Activated CD8-positive, alpha-beta memory T cell treated with anti-CD3 and anti-CD28 coated beads, Interleukin-2, amount 50 U/mL, for 48 hours (primary cell): ENCODE results near the gene CCDC24.

ENCODE experiments used
- DNase-seq: peaks from one replicate; pipeline ENCODE4 v3.0.0-alpha.2; 2020

The CCDC24 gene

DNA sequence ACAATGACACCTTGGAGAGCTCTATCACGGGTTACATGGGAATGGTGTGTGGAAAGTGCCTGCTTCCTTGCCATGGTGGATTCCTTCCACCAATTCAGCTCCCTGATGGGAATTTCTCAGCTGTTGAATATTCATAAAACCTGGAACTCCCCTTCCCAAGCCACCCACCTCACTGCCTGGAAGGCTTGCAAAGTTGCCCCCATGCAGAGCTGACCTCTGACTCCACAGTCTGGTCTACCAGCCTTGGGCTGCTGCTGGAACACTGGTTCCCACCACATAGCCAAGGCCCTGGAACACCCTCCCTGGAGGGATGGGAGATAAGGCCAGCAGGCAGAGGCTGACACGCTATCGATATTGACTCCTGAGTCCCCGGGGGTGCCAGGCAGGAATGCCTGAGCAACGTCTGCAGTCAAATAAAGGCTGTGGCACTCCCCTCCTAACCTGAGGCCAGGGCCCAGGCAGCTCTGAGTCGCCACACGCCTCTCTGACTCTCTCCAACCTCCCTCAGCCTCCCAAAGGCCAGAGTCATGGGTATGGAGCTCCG, 8.8 kb downstream of the CCDC24 start:
- no peak for DNase-seq

DNA sequence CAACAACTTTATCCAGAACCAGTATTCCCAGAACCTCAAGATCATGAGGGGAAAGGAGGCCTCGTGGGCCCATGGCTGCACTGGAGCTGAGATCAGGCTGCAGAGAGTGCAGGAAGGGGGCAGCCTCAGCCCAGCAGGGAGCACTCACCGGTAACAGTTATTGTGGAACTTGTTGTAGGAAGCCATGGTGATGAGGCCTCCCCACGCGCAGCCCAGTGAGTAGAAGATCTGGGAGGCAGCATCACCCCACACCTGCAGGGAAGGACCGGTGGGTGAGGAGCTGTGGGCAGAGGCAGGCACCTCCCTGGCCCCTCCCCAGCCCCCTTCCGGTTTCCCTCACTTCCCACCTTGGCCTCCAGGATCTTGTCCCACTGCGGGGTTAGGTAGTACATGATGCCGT, 10.8 kb downstream of the CCDC24 start:
- DNase-seq = no peak

DNA sequence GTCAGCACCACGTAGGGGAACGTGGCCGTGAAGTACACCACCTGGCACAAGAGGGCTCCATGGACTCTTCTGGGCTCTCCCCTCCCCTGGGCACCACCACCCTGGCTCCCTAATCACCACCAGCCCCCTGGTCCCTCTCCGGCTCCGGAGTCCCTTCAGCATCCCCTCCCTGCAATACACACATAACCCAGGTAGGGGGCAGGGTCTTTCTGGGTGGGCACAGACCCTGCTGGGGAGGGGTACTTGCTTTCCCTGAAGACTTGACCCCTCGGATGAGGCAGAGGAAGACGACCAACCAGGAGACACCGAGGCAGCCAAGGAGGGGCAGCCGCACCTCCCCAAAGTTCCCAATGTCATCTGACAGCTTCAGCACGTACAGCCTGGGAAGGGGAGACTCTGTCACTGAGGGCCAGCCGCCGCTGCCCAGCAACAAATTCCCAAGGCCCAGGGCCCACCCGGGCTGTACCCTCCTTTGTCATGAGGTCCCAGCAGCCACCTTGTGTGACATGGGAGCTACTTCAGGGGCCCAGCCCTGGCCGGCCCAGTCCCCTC, 11.3 kb downstream of the CCDC24 start:
- no peak for DNase-seq

DNA sequence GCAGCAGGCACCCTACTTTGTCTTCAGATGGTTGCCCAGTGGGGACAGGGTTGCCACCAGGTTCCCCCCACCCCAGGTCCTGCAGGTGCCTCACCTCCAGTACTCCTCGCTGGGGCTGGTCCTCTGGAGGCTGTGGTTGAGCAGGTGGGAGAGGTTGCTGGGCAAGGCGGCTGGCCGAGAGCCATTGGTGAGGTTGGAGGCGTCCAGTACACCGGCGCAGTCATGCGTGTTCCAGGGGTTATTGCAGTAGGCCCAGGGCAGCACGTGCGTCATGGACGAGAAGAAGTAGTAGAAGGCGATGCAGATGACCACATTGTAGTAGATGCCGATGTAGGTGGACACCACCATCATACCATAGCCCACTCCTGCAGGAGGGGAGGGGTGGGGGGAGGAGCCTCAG, 16.9 kb downstream of the CCDC24 start:
- DNase-seq = no peak

DNA sequence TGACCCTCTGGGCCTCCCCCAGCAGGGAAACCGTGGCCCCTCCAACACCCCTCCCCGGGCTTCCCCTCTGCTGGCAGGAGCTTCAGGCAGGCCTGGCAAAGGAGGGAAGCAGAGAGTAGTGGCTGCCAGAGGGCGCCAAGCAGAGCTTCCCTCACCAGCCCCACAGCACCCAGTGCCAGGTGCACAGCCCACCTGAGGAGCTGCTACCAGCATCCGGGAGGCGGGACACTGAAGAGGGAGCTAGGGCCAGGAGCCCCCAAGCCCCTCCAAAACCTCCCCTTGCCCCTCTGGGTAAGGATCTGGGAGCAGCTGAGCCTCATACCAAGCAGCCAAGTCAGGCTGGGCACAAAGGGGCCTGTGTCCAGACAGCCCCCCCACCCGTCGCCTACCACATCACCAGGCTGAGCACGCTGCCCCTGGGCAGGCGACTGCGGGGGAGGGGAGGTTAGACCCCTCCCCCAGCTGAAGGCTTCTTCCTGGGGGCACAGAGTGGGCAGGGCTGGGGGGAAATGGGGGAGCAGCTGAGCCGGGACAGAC, 19.6 kb downstream of the CCDC24 start:
- DNase-seq = no peak

DNA sequence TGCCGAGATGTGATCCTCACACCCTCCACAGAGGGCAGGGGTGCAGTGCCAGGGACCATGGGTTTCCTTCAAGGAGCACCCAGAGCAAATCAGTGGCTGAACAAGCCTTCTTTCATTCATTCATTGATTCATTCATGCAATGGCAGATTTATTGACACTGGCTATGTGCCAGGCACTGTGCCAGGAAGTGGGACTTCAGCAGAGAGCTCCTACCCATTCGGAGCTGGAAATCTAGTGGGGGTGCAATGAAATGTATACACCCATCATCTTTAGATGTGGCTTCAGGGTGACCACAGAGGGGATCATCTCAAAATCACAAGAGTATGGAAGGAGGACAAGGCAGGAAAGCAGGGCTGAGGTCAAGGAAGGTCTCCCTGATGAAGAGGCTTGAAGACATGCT, 21.0 kb downstream of the CCDC24 start:
- DNase-seq = no peak

DNA sequence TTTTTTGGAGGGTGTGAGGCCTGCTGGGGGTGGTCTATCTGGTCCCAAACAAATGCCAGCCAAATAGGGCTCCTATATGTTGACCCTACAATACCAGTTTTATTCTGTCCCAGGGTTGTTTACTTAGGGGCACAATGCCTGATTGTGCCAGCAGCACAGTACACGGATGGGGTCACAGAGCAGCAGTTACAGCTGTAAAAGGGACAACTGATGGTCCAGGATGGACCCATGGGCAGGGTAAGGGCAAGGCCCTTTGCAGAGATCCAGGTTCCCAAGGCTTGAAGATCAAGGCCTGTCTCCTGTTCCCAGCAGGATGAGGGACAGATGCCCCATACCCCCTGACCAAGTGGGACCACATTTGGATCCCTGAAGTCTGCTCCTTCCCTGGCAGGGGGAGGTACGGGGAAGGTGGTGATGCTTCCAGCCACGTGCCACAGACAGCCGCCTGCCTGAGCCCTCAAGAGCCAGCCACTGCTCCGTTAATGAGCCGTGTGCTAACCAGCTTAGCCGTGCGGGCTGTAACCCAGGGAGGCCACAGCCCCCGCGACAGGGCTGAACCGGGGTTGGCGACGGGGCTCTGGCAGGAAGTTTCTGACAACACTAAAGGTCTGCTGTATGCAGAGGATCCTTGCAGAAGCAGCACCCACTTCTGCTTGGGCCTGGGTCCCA, 21.7 kb downstream of the CCDC24 start:
- DNase-seq = no peak

DNA sequence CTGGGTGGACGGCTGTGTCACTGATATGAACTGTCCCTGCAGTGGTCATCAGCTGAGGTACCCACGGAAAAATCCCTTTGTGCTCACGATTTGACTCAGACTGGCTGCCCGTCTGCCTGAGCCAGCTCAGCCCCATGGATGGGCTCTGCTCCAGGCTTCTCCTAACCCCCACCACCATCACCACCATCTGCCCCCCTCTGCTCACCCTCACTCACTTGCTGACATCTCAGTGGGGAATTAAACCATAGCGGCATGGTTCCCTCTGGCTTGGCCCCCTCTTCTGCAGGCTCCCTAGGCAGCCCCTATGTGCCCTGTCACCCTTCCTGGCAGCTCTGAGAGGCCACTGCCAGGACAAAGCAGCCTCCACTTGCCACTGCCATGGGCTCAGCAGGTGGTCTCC, 22.6 kb downstream of the CCDC24 start:
- DNase-seq = no peak

DNA sequence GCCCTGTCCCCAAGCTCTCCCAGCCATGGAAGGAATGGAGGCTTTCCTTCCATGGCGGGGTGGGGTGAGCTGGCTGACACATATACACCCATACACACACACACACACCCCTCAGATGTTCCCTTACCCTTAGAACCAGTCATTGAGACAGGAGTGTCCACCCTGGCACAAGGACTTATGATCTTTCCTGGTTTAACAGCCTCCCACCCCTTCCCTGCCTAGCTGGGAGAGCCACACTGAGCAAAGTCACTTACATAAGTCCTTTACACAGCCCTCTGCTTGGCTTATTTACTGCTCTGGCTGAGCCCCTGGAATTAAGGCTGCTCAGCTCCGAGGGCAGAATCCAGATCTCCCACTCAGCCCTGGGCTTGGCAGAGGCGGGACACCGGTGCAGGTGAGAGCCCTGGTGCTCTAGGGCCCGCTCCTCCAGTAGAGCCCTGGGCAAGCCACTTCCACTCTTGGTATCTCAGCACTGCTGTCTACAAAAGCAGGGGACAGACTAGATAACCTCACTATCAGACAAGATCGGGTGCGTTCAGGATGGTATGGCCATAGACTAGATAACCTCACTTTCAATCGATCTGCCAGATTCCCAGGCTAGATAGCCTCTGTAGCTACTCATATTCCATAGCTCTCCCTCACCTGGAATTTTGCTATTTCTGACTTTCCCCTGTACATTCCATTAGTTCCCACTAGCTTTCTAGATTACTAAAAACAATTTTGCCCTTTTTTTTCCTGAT, 23.1 kb downstream of the CCDC24 start:
- no peak for DNase-seq

DNA sequence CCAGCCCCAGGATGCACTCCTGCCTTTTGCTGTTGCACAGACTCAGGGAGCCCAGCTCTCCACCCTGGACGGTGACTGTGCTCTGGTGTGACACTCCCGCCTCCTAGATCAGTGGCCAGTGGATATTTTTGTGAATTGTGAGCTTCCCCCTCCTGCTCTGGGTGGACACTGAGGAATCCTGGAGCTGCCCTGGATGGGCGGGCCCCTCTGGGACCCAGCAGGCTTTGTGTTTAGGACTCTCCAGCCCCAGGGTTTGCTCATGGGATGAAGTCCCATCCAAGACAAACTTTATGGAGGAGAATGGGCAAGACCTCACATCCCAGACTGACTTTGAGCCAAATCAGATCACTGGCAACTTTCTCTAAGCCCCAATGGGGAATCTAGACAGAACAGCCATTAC, 23.8 kb downstream of the CCDC24 start:
- DNase-seq = no peak

DNA sequence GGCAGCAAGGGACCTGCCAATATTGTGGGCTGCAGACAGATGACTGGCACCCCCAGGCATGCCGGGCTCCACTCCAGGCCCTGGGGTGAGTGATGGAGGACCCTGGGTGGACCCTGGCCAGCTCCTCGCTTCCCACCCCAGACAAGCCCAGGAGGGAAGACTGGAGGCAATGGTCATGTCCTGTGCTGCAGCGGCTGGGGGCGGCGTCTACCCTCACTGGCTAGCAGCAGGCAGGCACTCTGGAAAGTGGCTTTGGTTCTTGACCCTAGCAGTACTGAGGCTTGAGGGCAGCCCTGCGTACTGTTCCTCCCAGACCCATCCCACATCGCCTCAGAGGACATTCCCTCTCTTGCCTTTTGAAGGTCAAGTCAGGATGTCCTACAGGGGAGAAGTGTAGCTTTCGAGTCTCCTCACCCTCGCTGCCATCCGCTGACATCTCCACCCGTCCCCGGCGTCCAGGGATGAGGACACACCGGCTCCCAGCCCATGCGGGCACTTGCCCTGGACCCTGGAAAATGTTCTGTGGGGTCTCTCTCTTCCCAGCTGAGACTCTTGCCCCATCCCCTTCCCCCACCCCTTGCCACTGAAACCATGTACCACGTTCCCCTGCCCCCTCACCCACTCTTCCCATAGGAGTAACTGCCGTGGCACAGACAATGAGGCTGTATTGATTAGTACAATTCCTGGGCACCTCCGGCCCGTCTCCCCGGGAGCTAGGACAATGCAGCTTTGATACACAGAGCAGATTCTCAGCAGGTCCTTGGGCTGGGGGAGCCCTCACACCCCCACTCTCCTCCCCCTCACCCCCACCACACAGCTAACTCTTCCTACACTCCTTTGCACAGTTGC, 24.9 kb downstream of the CCDC24 start:
- DNase-seq = no peak

DNA sequence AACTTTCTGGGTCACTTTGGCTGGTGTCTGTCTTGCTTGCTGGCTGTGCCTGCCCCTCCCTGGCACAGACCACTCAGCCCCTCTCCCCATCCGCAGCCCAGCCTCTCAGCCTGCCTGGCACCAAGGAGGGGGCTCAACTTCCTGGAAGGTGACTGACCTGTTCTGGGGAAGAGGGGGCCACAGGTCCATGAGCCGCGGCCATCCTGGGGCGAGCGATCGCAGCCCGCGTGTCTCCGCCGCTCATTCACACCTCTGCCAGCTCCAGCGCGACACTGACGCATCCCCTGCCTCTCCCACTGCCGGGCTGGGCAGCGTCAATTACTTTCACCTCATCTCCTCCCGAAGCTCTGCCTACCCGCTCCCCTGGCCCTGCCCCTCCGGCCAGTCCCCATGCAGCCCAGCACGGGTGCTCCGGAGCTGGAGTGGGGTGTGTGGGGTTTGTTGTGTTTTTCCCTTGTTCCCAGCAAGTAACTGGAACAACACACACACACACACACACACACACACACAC, 25.5 kb downstream of the CCDC24 start:
- no peak for DNase-seq

DNA sequence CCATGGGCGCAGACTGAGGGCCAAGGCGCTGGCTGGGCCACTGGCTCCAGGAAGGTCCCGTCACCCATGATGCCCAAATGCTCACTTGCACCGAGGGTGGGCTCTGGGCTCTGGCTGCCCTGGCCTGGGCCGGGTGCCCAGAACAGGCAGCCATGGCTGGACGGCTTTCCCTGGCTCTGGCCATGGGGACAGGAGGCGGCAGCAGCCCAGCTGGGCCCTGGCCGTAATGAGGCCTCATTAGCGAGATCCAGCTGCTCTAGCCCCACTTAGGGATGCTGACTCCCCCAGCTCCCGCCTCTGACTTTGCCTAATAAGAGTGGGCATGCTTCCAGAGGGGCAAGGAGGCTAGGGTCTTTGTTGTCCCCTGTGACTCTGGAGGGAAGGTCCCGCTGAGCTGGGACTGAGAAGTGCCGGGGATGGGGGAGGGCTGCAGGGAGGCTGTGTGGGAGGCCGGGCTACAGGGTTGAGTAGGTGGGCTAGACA, 28.1 kb downstream of the CCDC24 start:
- DNase-seq = no peak

DNA sequence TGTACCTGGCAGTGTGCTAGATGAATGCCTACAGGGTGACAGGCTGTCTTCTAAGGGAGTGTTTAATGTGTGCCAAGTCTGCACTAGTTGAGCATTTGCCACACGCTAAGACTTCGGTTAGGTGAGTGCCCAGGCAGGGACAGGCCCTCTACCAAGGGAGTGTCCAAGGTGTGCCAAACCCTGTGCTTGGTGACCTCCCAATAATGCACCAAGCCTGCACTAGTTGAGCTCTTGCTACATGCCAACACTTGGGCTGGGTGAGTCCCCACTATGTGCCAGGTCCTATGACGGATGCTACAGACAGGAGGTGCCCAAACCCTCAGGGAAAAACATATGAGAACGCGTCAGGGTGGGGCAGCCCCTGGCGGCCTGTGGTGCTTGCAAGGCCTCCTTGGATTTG, 29.1 kb downstream of the CCDC24 start:
- no peak for DNase-seq

DNA sequence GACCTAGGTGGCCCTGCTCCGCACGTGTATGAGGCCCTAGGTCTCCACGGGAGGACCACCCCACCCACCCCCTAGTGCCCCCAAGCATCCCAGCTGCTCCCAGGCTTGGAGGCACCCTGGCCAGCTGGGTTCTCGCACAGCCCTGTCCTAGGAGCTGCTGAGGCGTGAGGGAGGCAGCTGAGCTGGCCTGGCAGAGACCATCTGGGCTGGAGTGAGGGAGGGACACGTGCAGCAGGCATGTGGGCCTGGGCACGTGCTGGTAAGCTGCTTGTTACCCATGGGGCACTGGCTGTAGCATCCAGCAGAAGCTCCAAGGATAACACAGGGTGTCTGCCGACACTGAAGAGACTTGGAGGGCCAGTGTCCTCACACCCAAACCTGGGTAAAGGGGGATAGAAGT, 29.8 kb downstream of the CCDC24 start:
- DNase-seq = no peak

DNA sequence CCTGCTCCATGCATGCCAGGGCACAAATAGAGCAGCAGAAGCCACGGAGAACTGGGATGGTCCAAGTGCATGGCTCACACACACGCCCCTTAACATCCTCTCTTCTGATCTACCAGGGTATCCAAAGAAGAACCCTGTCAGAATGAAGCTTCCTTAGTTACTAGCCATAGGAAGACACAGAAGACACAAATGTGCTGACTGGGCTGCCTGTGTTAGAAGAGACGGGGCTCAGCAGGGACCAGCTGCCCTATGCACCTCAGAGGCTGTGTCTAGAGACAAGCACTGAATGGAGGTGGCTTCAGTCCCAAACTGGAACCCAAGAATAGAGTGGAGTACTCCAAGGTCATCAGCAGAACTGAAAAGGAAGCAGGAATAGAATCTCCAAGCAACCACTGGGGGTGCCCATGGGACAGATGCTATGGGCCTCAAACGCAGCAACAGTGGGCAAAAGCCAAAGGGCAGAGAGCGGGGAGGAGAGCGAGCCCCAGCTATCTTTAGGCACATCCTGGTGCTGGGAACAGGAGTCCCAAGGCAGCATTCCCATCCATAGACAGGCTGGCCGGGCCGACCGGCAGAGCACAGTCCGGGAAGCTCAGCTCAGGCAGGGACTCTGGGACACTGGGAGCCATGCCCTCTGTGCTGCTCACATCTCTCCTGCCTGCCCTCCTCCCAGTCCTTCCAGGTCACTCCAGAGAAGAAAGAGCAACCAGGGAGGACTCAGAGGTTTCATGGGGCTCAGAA, 30.4 kb downstream of the CCDC24 start:
- no peak for DNase-seq

DNA sequence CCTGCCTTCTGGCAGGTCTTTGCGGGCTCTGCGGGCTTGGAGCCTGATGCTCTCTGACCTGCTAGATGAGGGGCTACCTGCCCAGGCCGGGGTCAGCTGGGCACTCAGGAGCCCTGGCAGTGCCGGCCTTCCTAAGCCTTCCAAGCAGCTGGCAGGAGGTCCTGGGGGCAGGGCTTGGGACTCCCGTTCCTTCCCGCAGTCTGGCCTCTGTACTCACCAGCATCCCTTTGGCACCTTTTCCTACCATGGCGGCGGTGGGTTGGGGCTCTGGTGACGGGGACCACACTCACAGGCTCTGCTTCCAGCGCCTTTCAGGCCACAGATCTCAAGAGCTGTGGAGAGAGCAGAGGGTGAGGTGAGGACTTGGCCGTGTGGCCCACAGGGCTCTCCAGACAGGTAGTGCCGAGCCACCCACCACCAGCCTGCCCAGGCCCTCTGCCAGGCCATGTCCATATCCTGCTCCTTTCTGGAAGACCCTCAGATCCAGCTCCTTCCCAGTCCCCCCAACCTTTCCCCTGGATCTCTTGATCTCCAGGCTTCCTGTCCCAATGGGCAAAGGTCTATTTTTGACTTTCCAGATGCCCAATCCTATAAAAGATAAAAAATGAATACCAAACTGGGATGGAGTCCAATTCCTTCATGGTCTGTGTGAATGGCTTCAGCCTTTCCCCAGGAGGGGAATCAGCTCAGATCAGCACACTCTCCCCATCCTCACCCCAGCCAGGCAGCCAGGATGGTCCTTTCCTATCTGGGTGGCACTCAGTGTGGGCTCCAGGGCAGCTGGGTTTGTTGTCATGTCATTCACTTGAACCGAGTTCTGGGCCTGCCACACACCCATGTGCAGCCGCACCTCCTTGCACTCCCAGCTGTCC, 32.9 kb downstream of the CCDC24 start:
- no peak for DNase-seq

DNA sequence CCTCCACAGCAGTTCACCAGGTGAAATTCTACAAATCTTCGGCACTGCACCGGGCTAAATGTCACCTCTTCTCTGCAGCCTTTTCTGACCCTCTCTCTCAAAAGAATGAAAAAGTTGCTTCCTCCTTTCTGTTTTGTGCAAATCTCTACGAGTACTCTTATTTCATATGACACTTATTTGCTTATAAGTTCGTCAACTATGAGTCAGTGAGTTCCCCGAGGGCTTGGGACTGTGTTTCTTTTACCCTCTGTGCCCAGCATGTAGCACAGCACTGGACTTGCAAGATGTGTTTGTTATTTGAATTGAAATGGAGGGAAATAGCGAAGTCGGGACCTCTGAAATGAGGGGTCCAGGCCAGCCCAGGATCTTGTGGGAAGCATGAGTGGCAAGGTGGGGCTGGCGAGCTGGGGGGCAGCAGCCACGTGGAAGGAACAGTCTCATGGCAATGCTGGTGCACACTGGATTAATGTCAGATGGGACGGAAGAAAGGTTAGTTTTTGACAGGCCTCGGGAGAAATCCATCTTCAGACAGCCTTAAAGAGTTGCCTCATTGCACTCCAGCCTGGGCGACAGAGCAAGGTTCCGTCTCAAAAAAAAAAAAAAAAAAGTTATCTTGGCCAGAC, 33.6 kb downstream of the CCDC24 start:
- DNase-seq = no peak

DNA sequence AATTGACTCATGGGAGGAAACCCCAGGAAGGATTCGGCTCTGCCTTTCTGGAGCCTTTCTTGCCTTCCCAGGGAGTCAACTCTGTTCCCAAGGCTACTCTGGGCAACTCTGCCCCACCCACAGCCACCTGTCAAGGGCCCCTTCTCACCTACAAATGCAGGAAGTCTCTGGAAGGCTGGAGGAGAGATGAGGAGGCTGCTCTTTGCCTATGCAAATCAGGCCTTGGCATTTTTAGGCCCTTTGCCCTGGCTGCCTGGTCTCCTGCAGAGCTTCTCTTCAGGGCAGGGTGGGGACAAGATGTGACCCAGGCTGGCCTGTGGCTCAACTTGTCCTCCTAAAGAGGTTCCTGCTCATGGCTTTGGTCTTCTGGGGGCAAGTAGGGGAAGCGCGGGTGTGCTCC, 34.4 kb downstream of the CCDC24 start:
- DNase-seq = no peak

DNA sequence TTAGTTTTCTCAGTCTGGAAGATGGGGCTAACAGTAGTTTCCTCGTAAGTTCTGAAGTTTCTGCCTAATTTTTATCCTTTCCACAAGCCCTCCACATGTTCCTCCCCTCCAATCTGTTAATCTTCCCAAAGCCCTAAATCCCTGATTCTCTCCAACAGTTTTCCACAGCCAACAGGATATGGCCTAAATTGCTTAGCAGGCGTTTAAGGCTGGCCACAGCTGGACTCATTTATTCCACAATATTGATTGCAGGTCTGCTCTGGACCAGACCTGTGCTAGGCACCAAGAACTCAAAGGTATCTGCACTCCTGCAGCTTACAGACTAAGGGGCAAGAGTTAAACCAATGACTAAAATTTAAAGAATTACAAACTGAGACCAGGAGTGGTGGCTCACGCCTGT, 35.9 kb downstream of the CCDC24 start:
- DNase-seq = no peak
